COLO668 (cell line): Measurements from ENCODE around the gene SMIM3.
A peak's percentile ranks its signal among the peaks of the same experiment; 100 is the strongest.
"Not testable (repeated sequence)": the region's sequence is repeated elsewhere in the genome, so short reads cannot be mapped to it uniquely, and the experiment has no call there.

Experiments
- DNase-seq: peaks from one replicate; lab custom pipeline; 2025; ENCODE audit not compliant: unreplicated experiment; lab: John Stamatoyannopoulos, UW

Gene SMIM3

GRCh38 chr5:150778517-150779396 is at the start of gene SMIM3:
Gene SMIM3, plus strand, starts transcription at chr5:150778757. Its CDS starts 16,684 bp downstream, at chr5:150795441.
- DNase-seq: peak; percentile 49

DNA sequence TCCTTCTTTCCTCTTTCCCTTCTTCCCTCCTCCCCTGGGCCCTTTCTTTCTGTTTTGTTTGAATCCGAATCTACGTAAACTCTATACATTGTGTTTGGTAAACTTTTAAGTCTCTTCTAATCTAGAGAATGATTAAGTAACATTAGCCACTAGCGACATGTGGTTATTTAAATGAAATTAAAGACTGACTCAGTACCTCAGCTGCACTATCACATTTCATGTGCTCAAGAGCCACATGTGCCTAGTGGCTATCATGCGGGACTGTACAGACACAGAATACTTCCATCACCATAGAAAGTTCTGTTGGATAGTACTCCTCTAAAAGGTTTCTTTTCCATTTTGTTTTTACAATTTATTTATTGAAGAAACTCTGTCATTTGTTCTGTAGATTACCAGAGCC is 48.7 kb upstream of the SMIM3 start:
- no peak for DNase-seq

DNA sequence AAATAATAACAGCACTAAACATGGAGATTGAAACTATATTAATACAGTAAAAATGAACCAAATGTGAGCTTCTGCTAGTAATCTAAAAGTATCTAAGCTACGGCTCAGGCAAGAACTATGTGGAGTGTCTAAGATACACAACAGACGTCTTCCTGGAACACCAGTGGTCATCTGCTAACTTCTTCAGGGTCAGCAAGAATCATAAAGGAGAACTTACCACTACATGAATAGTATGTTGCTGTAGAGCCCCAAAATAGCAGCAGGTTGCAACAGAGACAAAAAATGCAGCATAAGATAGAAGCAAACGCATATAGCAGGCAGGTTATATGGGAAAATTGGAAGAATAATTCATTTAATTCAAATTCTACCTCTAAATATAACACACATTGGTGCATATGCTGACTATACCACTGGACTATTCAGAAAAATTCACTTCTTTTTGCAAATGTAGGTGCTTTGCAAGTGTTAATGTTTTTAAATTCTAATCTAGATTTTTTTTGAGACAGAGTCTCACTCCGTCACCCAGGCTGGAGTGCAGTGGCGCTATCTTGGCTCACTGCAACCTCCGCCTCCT is 46.8 kb upstream of the SMIM3 start:
- no peak for DNase-seq

- DNase-seq: no peak
Measured at GRCh38 chr5:150734579-150735384, 43.8 kb upstream of the SMIM3 start.

DNA sequence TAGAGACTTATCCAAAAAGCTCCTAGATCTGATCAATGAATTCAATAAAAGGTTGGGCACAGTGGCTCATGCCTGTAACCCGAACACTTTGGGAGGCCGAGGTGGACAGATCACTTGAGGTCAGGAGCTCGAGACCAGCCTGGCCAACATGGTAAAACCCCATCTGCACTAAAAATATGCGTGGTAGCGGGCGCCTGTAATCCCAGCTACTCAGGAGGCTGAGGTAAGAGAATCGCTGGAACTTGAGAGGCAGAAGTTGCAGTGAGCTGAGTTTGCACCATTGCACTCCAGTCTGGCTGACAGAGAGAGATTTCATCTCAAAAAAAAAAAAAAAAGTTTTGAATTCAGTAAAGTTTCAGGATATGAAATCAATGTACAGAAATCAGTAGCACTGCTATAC is 39.7 kb upstream of the SMIM3 start:
- DNase-seq: no peak

DNA sequence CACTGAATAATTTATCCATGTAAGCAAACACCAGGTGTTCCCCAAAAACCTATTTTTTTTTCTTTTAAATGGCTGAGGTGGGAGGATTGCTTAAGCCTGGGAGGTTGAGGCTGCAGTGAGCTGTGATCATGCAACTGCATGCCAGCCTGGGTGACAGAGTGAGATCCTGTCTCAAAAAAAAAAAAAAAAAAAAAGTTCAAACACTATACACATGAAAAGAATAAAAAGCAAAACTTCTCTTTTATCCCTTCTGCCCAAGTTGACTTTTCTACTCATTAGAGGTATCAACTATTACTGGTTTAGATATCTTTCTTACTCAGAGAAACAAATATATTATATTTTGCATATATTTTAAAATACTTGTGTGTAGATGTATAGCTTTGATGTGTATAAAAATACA is 37.6 kb upstream of the SMIM3 start:
- no peak for DNase-seq

GRCh38 chr5:150742455-150743141 is 36.0 kb upstream of the SMIM3 start:
- not testable (repeated sequence) for DNase-seq

DNA sequence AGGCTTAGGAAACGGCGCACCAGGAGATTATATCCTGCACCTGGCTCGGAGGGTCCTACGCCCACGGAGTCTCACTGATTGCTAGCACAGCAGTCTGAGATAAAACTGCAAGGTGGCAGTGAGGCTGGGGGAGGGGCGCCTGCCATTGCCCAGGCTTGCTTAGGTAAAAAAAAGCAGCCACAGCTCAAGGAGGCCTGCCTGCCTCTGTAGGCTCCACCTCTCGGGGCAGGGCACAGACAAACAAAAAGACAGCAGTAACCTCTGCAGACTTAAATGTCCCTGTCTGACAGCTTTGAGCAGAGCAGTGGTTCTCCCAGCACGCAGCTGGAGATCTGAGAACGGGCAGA is 35.4 kb upstream of the SMIM3 start:
- DNase-seq: not testable (repeated sequence)

DNA sequence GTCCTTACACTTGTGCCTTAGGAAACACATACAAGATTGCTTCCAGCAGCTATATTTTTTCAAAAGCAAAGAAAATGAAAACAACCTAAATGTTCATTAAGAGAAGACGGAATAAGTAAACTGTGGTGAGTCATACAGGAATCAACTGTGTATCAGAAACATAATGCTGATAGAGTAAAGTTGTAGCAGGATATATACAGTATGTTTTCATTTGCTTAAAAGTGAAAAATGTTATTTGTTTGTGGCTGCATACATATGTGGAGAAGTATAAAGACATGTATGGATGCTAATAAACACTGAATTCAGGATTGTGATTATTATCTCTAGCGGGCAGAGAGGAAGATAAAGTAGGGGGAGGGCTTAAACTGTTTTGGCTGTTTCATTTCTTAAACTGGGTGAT is 28.1 kb upstream of the SMIM3 start:
- no peak for DNase-seq

- no peak for DNase-seq
Measured at GRCh38 chr5:150751096-150751891, 27.3 kb upstream of the SMIM3 start.

DNA sequence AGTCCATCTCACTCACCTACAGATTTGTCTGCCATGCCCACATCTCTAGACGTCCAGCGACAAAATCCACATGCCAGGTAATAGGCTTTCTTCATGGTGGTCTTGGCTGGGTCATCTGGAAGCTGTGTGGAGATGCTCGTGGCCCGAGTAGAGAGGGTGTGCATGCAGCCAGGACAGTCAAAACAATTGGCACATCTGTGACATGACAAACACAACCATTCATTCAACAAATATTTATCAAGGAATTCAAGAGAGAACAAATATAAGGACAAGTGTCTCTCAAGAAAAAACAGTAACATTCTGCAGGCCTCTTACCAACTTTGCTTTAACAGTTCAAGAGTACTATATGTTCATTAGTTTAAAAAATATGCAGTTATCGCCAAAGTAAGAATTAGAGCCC is 25.1 kb upstream of the SMIM3 start:
- DNase-seq: no peak

GRCh38 chr5:150753863-150754262 is 24.7 kb upstream of the SMIM3 start:
- DNase-seq: no peak

GRCh38 chr5:150757087-150757649 is 21.4 kb upstream of the SMIM3 start:
- no peak for DNase-seq

DNA sequence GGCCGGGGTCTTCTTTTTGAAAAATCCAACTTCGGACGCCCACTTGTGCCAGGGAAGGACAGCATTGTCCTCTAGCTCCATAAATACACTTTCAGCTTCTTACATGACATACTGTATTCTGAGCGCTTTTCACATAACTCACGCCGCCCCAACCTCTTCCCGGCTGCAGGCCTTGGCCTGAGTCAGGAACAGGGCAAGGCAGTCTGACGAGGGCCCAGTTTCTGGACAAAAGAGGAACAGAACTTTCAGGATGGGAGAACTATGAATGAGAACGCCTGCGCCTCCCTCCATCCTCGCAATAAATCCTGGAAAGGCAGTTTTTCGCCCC is 20.4 kb upstream of the SMIM3 start:
- DNase-seq: no peak

GRCh38 chr5:150758531-150759333 is 19.8 kb upstream of the SMIM3 start, which contains the start of gene DCTN4:
Gene DCTN4, minus strand, starts transcription at chr5:150759017. Its CDS starts 24 bp downstream, at chr5:150758993.
- DNase-seq: peak; percentile 90

DNA sequence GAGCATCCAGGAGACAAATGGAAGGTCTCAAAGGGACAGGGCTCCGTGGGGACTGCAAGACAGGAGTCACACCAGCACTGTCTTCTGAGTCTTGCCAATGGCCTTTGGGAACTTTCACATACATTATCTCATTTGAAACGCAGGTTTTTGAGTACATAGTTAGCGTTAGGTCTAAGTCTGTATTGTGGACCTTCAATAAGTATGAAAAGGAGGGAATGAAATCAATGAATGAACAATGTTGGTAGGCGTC is 19.3 kb upstream of the SMIM3 start:
- no peak for DNase-seq

GRCh38 chr5:150762211-150762610 is 16.3 kb upstream of the SMIM3 start:
- no peak for DNase-seq

DNA sequence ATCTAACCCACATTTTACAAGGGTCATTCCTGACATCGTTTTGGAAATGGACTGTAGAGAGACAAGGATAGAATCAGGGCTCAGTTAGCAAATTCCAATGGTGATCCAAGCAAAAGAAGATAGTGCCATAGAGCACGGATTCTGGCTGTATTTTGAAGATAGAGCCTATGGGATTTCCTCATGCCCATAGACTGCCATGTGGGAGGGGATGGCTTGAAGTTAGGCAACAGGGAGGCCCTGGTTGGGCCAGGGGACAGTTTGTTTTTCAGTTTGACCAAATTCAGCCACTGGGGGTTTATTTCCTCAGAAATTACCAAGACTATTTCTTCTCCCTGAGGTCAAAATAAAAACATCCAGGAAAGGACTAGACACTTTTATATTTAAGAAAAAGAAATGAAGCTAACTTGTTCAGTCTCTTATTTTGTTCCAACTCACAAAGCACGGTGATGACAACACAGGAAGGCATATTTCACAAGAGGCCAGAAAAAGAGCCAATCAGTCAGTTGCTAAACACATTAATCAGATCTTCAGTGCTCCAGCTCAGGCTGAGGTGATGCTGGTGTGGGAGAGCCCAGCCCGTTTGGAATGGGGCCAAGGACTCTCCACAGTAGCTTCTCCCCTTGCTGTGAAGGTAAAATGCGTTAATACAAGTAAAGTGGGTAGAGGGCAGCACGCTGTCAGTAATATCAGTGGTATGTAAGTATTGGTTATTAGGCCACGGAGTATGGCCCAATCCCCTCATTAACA is 15.4 kb upstream of the SMIM3 start:
- DNase-seq: peak; percentile 33

GRCh38 chr5:150764530-150764929 is 14.0 kb upstream of the SMIM3 start:
- no peak for DNase-seq
